ENCODE data around the gene RNGTT. TPM values are rescaled to one million over a fixed set of nuclear protein-coding genes. Genes with fewer than 3 reads are reported as not detected.

RNGTT gene
- polyA plus RNA-seq, 1 donor (not counting 4 experiments of a cell fraction or from before 2014, with no cell fraction given): 9.7 TPM

DNA sequence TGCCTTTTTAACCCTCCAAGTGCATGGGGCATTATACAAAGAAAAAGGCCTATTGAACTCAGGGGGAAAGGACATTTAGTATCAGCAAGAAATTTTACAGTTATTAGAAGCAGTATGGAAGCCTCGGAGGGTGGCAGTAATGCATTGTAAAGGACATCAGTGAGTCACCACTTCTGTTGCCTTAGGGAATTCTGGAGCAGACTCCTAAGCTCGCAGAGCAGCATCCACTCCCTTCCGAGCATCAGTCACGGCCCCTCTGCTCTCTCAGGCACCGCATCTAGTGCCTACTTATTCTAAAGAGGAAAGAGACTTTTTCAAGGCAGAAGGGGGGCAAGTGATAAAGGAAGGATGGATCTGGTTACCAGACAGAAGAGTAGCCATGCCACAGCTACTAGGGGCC lies 296.5 kb downstream of the RNGTT start:
- H3K4me3 ChIP-seq (ENCODE audit: control insufficient read depth in 2 of 3, extremely low read depth in 1 of 3, insufficient read depth in 2 of 3, low read depth in 1 of 3, low read length in 3 of 3): no peak overlapping the region
- no peak overlapping the region for H3K4me2 ChIP-seq (ENCODE audit: control insufficient read depth, extremely low read depth, insufficient read depth, low read depth, low read length)
- H4K20me1 ChIP-seq (ENCODE audit: control insufficient read depth, extremely low read depth, insufficient read depth, low read length): no peaks in the 10 kb centered on the region
- no peak overlapping the region for H2AFZ ChIP-seq (ENCODE audit: control insufficient read depth, low read length)
- no peak for DNase-seq (ENCODE audit: low read depth, low spot score)
- H3K36me3 ChIP-seq (ENCODE audit: control insufficient read depth in 2 of 2, extremely low read depth in 1 of 2, insufficient read depth in 2 of 2, low read length in 2 of 2): no peaks in the 10 kb centered on the region
- no peaks in the 10 kb centered on the region for H3K79me2 ChIP-seq (ENCODE audit: control insufficient read depth, insufficient read depth, low read length)
- dilution Hi-C loops (cut with MboI; ENCODE audit: extremely low pct_ligation_motif_present, low sequenced_read_pairs): no loop called here
- no peaks in the 10 kb centered on the region for H3K4me1 ChIP-seq (ENCODE audit: control insufficient read depth, extremely low read depth, insufficient read depth, low read length)
- peaks cover 4% of the 10 kb centered on the region for H3K9me3 ChIP-seq (ENCODE audit: control insufficient read depth, low read depth, low read length)
- no peak overlapping the region for H3K27ac ChIP-seq (ENCODE audit: control insufficient read depth, insufficient read depth, low read length)
- no peaks in the 10 kb centered on the region for H3K27me3 ChIP-seq (ENCODE audit: control insufficient read depth, extremely low read depth, insufficient read depth, low read length)
- H3K9ac ChIP-seq (ENCODE audit: control insufficient read depth, extremely low read depth, insufficient read depth, low read length): no peak overlapping the region
- H3K9me1 ChIP-seq (ENCODE audit: control insufficient read depth, extremely low read depth, insufficient read depth, low read length): no peaks in the 10 kb centered on the region
- no peak for FAIRE-seq
- TF ChIP-seq EZH2 (IDR thresholded peaks at IDR 0.05; ENCODE audit: low read length): no peak
- TF ChIP-seq, protein P1, sequence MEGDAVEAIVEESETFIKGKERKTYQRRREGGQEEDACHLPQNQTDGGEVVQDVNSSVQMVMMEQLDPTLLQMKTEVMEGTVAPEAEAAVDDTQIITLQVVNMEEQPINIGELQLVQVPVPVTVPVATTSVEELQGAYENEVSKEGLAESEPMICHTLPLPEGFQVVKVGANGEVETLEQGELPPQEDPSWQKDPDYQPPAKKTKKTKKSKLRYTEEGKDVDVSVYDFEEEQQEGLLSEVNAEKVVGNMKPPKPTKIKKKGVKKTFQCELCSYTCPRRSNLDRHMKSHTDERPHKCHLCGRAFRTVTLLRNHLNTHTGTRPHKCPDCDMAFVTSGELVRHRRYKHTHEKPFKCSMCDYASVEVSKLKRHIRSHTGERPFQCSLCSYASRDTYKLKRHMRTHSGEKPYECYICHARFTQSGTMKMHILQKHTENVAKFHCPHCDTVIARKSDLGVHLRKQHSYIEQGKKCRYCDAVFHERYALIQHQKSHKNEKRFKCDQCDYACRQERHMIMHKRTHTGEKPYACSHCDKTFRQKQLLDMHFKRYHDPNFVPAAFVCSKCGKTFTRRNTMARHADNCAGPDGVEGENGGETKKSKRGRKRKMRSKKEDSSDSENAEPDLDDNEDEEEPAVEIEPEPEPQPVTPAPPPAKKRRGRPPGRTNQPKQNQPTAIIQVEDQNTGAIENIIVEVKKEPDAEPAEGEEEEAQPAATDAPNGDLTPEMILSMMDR (optimal IDR thresholded peaks at IDR 0.05 in 1 of 3, IDR thresholded peaks at IDR 0.05 in 1 of 3, conservative IDR thresholded peaks at IDR 0.05 in 1 of 3; ENCODE audit: extremely low read depth in 1 of 3, insufficient read depth in 2 of 3, low read length in 3 of 3): no peak

DNA sequence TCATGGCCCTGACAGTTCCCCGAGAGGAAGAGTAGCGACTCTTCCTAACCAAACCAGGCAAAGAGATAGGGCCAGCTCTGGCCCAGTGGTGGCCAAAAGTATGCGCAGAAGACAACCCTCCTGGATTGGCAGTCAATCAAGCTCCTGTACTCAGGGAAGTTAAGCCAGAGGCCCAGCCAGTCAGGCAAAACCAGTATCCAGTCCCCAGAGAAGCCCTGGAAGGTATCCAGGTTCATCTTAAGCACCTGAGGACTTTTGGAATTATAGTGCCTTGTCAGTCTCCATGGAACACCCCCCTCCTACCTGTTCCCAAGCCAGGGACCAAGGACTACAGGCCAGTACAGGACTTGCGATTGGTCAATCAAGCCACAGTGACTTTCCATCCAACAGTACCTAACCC lies 298.3 kb downstream of the RNGTT start:
- H3K4me1 ChIP-seq (ENCODE audit: control insufficient read depth, extremely low read depth, insufficient read depth, low read length): no peaks in the 10 kb centered on the region
- no peak overlapping the region for H2AFZ ChIP-seq (ENCODE audit: control insufficient read depth, low read length)
- no peaks in the 10 kb centered on the region for H4K20me1 ChIP-seq (ENCODE audit: control insufficient read depth, extremely low read depth, insufficient read depth, low read length)
- H3K9me3 ChIP-seq (ENCODE audit: control insufficient read depth, low read depth, low read length): no peaks in the 10 kb centered on the region
- no peaks in the 10 kb centered on the region for H3K9me1 ChIP-seq (ENCODE audit: control insufficient read depth, extremely low read depth, insufficient read depth, low read length)
- H3K9ac ChIP-seq (ENCODE audit: control insufficient read depth, extremely low read depth, insufficient read depth, low read length): no peak overlapping the region
- H3K4me3 ChIP-seq (ENCODE audit: control insufficient read depth in 2 of 3, extremely low read depth in 1 of 3, insufficient read depth in 2 of 3, low read depth in 1 of 3, low read length in 3 of 3): no peak overlapping the region
- no peak for FAIRE-seq
- H3K27me3 ChIP-seq (ENCODE audit: control insufficient read depth, extremely low read depth, insufficient read depth, low read length): no peaks in the 10 kb centered on the region
- no peak overlapping the region for H3K27ac ChIP-seq (ENCODE audit: control insufficient read depth, insufficient read depth, low read length)
- no peaks in the 10 kb centered on the region for H3K36me3 ChIP-seq (ENCODE audit: control insufficient read depth in 2 of 2, extremely low read depth in 1 of 2, insufficient read depth in 2 of 2, low read length in 2 of 2)
- dilution Hi-C loops (cut with MboI; ENCODE audit: extremely low pct_ligation_motif_present, low sequenced_read_pairs): no loop called here
- no peaks in the 10 kb centered on the region for H3K79me2 ChIP-seq (ENCODE audit: control insufficient read depth, insufficient read depth, low read length)
- H3K4me2 ChIP-seq (ENCODE audit: control insufficient read depth, extremely low read depth, insufficient read depth, low read depth, low read length): no peak overlapping the region
- TF ChIP-seq, protein P1 (optimal IDR thresholded peaks at IDR 0.05 in 1 of 3, IDR thresholded peaks at IDR 0.05 in 1 of 3, conservative IDR thresholded peaks at IDR 0.05 in 1 of 3; ENCODE audit: extremely low read depth in 1 of 3, insufficient read depth in 2 of 3, low read length in 3 of 3): no peak
- TF ChIP-seq EZH2 (IDR thresholded peaks at IDR 0.05; ENCODE audit: low read length): no peak
- DNase-seq (ENCODE audit: low read depth, low spot score): no peak
